Central memory CD8-positive, alpha-beta T cell (primary cell): ENCODE data around the gene CEP70.

Source experiments
- ATAC-seq: fragments of 150-1000 bp; cut with Tn5 transposase; replicated peaks from 2 replicates; pipeline ENCODE4 v1.10.0; 2022; ENCODE audit warnings: mild to moderate bottlenecking, moderate FRiP score, moderate number of reproducible peaks; ENCODE audit not compliant: poor library complexity, severe bottlenecking; ENCODE audit errors: extremely low read depth
- DNase-seq, 2 donors: peaks; one replicate each; pipeline ENCODE4 v3.0.0; 2021; ENCODE audit warnings: low spot score in 2 of 2
- H3K27ac Mint-ChIP-seq: one replicate; pipeline ENCODE4 v1.8.0; 2022; ENCODE audit warnings: low read depth, mild to moderate bottlenecking, moderate library complexity, mixed read lengths
- H3K27me3 Mint-ChIP-seq: one replicate; pipeline ENCODE4 v1.8.0; 2022; ENCODE audit warnings: mixed read lengths
- H3K36me3 Mint-ChIP-seq: one replicate; pipeline ENCODE4 v1.8.0; 2022; ENCODE audit warnings: mild to moderate bottlenecking, moderate library complexity, mixed read lengths; ENCODE audit not compliant: insufficient read depth
- H3K4me1 Mint-ChIP-seq: one replicate; pipeline ENCODE4 v1.8.0; 2022; ENCODE audit warnings: mixed read lengths
- H3K4me3 Mint-ChIP-seq: one replicate; pipeline ENCODE4 v1.8.0; 2022; ENCODE audit warnings: mild to moderate bottlenecking, moderate library complexity, mixed read lengths
- H3K9me3 Mint-ChIP-seq: one replicate; pipeline ENCODE4 v1.8.0; 2022; ENCODE audit warnings: mixed read lengths

The CEP70 gene

DNA sequence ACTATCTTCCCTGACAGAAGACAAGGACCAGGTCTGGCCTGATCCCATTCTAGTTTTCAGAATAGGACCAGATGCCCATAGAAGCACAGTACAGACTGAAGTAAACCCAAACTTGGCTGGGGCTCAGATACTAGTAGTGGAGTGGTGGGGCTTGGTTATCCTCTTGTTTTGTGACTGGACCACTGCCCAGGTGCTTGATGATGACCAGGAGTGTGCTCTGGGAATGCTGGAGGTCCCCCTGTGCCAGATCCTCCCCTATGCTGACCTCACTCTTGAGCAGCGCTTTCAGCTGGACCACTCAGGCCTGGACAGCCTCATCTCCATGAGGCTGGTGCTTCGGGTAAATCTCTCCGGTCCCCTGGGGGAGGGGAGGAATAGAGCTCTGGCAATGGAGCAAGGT, 123.4 kb downstream of the CEP70 start:
- Mint-ChIP-seq H3K27ac (no peak overlapping the region), H3K4me3 (no peak overlapping the region), H3K27me3 (peaks cover 15% of the 10 kb centered on the region), H3K9me3 (no peaks in the 10 kb centered on the region), H3K4me1 (no peaks in the 10 kb centered on the region), H3K36me3 (no peaks in the 10 kb centered on the region)
- no peak for ATAC-seq
- DNase-seq, result no peak

DNA sequence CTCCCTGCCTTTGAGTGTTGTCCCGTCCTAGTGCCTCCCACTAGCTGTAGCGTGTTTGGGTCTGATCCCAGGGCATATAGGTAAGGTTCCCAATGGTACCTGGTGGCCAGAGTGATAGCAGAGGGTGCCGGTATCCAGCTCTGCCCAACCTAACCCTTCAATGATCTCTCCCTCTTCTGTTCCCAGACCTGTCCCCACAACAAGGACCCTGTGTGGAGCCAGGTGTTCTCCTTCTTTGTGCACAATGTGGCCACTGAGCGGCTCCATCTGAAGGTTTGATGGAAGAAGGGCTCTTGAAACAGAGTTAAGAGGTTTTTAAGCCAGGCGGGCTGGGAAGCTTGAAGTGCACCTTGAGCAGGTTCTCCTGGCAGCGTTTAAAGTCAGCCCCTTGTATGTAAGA, 124.2 kb downstream of the CEP70 start:
- no peak overlapping the region for H3K4me3 Mint-ChIP-seq
- DNase-seq (no peak), ATAC-seq (no peak)
- H3K9me3 Mint-ChIP-seq, result no peaks in the 10 kb centered on the region
- H3K27ac Mint-ChIP-seq, result no peak overlapping the region
- H3K36me3 Mint-ChIP-seq, result no peaks in the 10 kb centered on the region
- H3K4me1 Mint-ChIP-seq, result no peaks in the 10 kb centered on the region
- H3K27me3 Mint-ChIP-seq, result peaks cover 19% of the 10 kb centered on the region

- DNase-seq (no peak), ATAC-seq (no peak)
- Mint-ChIP-seq H3K36me3 (no peaks in the 10 kb centered on the region), H3K9me3 (no peaks in the 10 kb centered on the region), H3K4me3 (no peak overlapping the region), H3K27me3 (peaks cover 23% of the 10 kb centered on the region), H3K27ac (no peak overlapping the region), H3K4me1 (no peaks in the 10 kb centered on the region)
These were observed 125.2 kb downstream of the CEP70 start for GRCh38 chr3:138468886-138469285.

- Mint-ChIP-seq H3K27ac (no peak overlapping the region), H3K4me3 (no peak overlapping the region), H3K36me3 (no peaks in the 10 kb centered on the region), H3K9me3 (no peaks in the 10 kb centered on the region), H3K4me1 (no peaks in the 10 kb centered on the region), H3K27me3 (peaks cover 19% of the 10 kb centered on the region)
- DNase-seq (no peak), ATAC-seq (no peak)
These were observed 125.6 kb downstream of the CEP70 start for GRCh38 chr3:138468451-138468850.

DNA sequence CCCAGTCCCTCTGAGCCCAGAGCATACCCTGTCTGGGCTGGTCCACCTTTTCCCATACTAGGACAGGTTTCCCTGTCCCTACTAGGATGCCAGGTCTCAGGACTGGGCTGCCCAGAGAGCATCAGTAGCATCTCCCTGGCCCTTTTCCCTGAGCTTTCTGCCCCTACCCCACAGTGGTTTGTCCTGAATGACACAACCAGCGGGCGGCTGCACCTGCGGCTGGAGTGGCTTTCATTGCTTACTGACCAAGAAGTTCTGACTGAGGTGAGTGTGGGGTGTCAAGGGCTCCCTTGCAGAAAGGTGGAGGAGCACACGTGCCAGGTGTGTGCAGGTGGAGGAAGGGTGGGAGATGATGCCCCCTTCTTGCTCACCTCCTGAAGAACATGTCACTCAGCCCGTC, 126.1 kb downstream of the CEP70 start:
- Mint-ChIP-seq H3K36me3 (no peaks in the 10 kb centered on the region), H3K9me3 (no peaks in the 10 kb centered on the region), H3K4me3 (no peak overlapping the region), H3K4me1 (no peaks in the 10 kb centered on the region), H3K27ac (no peak overlapping the region), H3K27me3 (peaks cover 14% of the 10 kb centered on the region)
- DNase-seq (no peak), ATAC-seq (no peak)

DNA sequence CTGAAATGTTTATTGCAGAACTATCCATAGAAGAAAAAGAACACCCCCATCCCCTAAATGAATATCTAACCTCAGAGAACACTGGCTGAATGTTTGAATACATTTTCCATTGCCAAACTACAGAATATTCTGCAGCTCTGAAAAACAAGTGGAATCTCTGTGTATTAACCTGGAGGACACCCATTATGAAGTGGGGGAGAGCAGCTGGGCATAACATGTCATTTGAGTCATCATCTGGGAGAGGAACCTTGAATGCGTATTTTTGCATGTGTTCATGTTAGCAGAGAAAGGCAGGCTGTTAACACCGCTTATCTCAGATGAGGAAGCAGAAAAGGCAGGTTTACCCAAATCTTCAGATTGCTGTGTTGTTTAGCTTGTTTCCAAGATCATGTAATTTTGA, 128.1 kb downstream of the CEP70 start:
- Mint-ChIP-seq H3K4me1 (no peaks in the 10 kb centered on the region), H3K4me3 (no peak overlapping the region), H3K36me3 (no peaks in the 10 kb centered on the region), H3K9me3 (no peaks in the 10 kb centered on the region), H3K27ac (no peak overlapping the region), H3K27me3 (peaks cover 15% of the 10 kb centered on the region)
- ATAC-seq (no peak), DNase-seq (no peak)

GRCh38 chr3:138465451-138465850, 128.6 kb downstream of the CEP70 start:
- H3K27me3 Mint-ChIP-seq, result peaks cover 15% of the 10 kb centered on the region
- no peak overlapping the region for H3K27ac Mint-ChIP-seq
- ATAC-seq (no peak), DNase-seq (no peak)
- H3K4me3 Mint-ChIP-seq, result no peak overlapping the region
- H3K9me3 Mint-ChIP-seq, result no peaks in the 10 kb centered on the region
- no peaks in the 10 kb centered on the region for H3K36me3 Mint-ChIP-seq
- no peaks in the 10 kb centered on the region for H3K4me1 Mint-ChIP-seq

DNA sequence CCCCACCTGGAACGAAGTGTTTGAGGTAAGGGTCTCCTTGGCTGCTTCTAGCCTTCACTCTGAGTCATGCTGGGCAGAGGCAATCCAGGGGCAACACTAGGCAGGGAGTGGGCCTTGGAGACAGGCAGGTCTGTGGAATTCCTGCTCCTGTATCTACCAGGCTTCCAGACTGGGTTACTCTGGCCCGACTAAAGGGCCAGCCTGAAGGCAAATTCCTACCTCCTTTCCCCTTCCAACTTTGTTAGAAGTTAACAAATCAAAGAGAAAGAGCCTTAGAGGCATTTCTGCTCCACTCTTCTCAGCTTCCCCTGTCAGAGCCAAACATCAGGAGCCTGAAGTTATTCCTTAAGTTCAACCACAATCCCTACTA, 129.6 kb downstream of the CEP70 start:
- no peak for DNase-seq
- no peaks in the 10 kb centered on the region for H3K9me3 Mint-ChIP-seq
- H3K4me1 Mint-ChIP-seq, result no peaks in the 10 kb centered on the region
- H3K36me3 Mint-ChIP-seq, result no peaks in the 10 kb centered on the region
- H3K27me3 Mint-ChIP-seq, result peaks cover 15% of the 10 kb centered on the region
- no peak overlapping the region for H3K27ac Mint-ChIP-seq
- no peak overlapping the region for H3K4me3 Mint-ChIP-seq
- no peak for ATAC-seq

GRCh38 chr3:138463724-138464490, 130.2 kb downstream of the CEP70 start:
- Mint-ChIP-seq H3K36me3 (no peaks in the 10 kb centered on the region), H3K27ac (no peak overlapping the region), H3K27me3 (peaks cover 15% of the 10 kb centered on the region), H3K4me3 (no peak overlapping the region), H3K9me3 (no peaks in the 10 kb centered on the region), H3K4me1 (no peaks in the 10 kb centered on the region)
- ATAC-seq, result no peak
- DNase-seq, result no peak

DNA sequence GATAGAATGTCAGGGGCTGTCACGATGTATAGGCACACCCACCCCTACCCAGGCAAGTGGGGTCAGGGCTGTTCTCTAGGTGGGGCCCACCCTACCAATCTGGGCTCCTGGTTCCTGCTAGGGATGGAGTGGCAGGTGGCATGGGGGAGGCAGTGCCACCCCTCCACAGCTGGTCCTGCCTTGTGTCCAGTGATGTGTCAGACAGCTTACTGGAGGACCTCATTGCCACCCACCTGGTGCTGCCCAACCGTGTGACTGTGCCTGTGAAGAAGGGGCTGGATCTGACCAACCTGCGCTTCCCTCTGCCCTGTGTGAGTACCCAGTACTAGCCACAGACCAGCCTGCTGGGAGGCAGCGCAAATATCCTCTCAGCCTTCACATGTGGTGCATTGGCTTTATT, 132.2 kb downstream of the CEP70 start:
- peaks cover 29% of the 10 kb centered on the region for H3K27me3 Mint-ChIP-seq
- H3K36me3 Mint-ChIP-seq, result no peaks in the 10 kb centered on the region
- ATAC-seq (no peak), DNase-seq (no peak)
- H3K4me1 Mint-ChIP-seq, result no peaks in the 10 kb centered on the region
- no peaks in the 10 kb centered on the region for H3K9me3 Mint-ChIP-seq
- H3K27ac Mint-ChIP-seq, result no peak overlapping the region
- no peak overlapping the region for H3K4me3 Mint-ChIP-seq

- no peak for ATAC-seq
- H3K27me3 Mint-ChIP-seq, result peaks cover 29% of the 10 kb centered on the region
- DNase-seq, result no peak
- H3K27ac Mint-ChIP-seq, result no peak overlapping the region
- no peaks in the 10 kb centered on the region for H3K9me3 Mint-ChIP-seq
- H3K4me3 Mint-ChIP-seq, result no peak overlapping the region
- H3K36me3 Mint-ChIP-seq, result no peaks in the 10 kb centered on the region
- H3K4me1 Mint-ChIP-seq, result no peaks in the 10 kb centered on the region
These were observed 132.8 kb downstream of the CEP70 start for GRCh38 chr3:138461246-138461645.

DNA sequence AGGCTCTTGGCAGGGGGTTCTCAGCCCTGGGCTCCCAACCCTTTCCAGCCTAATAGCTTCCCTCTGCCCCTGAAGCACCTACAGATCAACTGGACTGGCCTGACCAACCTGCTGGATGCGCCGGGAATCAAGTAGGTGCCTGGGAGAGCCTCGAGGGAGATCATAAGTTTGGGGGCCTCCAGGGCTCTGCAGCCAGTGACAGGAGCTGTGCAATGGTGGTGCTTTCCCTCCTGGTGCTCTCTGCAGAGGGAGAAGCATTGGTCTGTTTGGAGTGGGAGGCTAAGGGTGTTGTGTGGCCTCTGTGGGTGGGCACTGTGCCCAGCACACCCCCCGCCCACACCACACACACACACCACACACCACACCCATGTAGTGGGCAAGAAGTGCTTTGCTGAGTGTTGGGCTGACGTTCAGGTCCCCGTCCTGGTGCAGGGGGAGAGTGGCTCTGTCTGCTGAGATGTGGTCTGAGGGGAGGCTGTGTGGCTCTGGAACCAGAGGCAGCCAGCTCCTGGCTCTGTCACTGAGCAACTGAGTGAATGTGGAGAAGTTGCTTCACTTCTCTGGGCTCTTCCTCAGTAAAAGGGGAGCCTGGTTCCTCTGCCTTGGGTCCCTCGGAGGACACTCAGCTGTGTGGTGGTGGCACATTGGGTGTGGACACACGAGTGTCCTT, 133.4 kb downstream of the CEP70 start:
- DNase-seq (no peak), ATAC-seq (no peak)
- H3K36me3 Mint-ChIP-seq, result no peaks in the 10 kb centered on the region
- no peak overlapping the region for H3K4me3 Mint-ChIP-seq
- peaks cover 29% of the 10 kb centered on the region for H3K27me3 Mint-ChIP-seq
- H3K9me3 Mint-ChIP-seq, result no peaks in the 10 kb centered on the region
- H3K27ac Mint-ChIP-seq, result no peak overlapping the region
- no peaks in the 10 kb centered on the region for H3K4me1 Mint-ChIP-seq
